Activated CD8-positive, alpha-beta memory T cell treated with anti-CD3 and anti-CD28 coated beads for 4 hours (primary cell): ENCODE results near the gene DPP7.
"Not testable (repeated sequence)": the region's sequence is repeated elsewhere in the genome, so short reads cannot be mapped to it uniquely, and the experiment has no call there.

Experiments used
- DNase-seq, 2 donors: peaks; one replicate each; pipeline ENCODE4 v3.0.0-alpha.2; 2020; ENCODE audit warnings: low read depth in 2 of 2

The DPP7 gene

DNA sequence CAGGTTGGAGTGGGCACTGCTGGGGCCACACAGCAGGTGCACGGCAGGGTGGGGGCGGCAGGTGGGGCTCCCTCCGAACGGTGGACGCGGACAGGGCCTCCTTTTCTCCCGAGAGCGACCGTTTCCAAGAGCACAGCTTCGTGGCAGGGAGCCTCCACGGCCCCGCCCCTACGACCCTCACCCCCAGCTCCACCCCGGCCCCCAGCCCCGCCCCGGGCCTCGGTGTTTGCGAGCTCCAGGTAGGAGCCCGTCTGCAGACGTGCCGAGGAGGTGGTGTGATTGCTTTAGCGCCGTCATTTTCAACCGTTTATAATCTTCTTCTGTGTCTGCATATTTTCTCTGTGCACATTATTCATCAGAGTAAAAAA is 33.2 kb upstream of the DPP7 start:
- DNase-seq, result no peak

DNA sequence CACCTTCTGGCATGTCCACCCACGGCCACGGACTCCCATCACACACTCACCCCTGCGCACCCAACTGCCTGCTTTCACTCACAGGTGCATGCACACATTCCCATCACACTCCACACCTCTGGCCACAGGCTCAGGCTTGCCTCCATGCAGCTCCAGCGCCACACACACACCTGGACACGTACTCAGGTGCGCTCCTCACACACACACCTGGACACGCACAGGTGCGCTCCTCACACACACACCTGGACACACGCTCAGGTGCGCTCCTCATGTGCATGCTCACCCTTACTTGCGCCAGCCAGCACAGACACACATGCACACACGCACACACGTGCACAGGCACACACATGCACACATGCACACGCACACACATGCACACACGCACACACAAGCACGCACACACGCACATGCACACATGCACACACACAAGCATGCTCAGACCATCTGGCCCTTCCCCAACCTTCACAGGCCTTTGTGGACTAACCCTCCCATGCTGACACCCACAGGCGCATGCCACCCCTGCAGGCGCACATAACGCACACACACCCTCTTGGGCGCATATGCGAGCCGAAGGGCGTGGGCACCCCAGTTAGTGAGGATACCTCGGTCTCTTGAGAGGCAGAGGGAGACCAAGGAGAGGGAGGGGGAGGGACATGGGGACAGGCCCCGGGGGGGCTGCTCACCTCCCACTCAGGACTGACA is 32.7 kb upstream of the DPP7 start:
- no peak for DNase-seq

DNA sequence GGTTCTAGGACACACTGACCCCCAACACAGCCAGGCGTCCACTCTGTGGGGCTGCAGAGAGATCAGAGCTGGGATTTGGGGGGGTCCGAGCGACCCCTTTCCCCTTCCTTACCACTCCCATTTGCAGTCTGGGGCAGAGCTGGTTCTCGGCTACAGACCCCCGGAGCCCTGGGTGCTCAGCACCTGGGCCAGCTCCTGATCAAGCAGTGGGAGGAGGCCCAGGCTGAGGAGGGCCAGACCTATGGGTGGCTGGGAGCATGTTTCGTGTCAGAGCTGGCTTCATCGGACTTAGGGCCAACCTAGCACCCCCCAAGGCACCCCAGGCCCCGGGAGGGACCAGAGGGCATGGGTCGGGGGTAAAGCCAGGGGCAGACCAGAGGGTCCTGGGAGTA is 32.0 kb upstream of the DPP7 start:
- no peak for DNase-seq

DNA sequence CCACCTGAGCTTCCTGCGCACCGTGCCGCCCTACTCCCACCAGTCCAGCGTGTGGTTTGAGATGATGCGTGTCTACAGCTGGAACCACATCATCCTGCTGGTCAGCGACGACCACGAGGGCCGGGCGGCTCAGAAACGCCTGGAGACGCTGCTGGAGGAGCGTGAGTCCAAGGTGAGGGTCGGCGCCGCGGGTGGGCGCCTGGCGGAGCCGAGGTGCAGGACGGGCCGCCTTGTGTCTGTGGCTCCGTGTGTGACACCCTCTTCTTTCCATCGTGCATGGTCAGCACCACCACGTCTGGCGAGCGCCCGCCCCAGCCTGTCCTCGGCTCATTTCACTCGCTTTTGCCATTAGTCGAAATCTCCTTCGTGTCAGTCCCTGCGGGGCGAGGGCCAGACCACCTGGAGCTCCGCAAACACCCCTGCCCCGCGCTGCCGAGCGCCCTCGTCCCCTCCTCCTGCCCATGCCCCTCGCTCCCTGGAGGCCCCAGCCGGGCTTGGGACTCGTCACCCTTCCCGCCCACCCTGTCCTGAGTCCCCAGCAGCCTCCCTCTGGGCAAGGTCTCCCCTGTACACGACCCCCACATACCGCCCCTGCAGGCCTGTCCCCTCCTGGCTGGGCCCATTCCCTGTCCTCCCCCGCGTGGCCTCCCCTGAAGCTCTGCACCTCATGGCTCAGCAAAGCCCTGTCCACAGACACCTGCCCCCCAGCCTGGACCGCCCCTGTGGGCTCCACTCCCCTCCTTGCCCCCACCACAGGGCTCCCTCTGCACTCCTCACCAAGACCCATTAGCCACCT is 31.4 kb upstream of the DPP7 start:
- no peak for DNase-seq

DNA sequence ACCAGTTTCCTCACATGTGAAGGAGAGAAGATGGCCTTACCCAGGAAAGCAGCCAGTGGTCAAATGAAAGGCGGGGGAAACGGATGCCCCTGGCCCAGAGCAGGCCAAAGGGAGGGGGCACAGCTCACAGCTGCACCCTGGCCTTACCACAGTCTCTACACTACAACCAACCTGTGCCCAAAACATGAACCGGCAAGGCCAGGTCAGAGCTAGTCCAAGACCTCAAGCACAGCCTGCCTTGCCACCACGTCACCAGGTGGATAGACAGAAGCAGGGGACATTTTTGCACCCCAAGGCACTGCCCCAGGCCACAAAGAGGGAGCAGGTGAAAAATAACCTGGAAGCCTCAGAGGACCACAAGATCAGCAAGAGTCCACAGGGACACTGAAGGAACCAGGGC is 28.9 kb upstream of the DPP7 start:
- DNase-seq, result no peak

DNA sequence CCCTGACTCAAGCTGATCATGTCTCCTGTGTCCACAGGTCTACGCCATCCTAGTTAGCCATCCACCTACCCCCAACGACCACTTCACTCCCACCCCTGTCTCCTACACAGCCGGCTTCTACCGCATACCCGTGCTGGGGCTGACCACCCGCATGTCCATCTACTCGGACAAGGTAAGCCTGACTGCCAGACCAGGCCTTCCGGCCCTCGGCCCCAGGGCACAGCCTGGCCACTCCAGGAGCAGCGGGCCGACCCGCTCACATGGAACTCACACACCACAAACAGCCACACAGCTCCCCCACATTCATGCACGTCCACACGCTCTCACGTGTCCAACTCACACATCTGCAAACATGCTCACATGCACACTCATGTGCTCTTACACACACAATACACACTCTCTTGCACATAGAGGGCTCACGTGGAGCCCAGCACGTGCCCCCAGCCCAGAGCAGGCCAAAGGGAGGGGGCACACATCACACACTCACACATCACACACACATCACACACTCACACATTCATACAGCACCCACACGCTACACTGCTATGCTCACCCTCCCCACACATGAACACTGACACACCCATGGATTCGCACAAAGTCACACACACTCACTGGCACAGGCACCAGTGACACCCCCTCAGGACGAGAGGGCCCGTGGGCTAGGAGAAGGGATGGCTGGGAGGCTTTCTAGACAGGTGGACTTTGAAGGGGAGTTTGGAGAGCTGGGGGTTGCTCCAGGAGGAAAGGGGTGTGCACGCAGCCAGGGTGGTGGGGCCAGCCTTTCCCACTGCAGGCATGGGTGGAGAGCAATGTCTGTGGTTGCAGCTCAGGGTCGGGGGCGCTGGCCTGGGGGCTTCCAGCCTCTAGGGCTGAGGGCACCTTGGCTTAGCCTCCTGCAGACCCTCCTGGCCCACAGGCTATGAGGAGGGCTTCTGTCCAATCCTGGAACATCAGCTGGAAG is 27.7 kb upstream of the DPP7 start:
- no peak for DNase-seq

DNA sequence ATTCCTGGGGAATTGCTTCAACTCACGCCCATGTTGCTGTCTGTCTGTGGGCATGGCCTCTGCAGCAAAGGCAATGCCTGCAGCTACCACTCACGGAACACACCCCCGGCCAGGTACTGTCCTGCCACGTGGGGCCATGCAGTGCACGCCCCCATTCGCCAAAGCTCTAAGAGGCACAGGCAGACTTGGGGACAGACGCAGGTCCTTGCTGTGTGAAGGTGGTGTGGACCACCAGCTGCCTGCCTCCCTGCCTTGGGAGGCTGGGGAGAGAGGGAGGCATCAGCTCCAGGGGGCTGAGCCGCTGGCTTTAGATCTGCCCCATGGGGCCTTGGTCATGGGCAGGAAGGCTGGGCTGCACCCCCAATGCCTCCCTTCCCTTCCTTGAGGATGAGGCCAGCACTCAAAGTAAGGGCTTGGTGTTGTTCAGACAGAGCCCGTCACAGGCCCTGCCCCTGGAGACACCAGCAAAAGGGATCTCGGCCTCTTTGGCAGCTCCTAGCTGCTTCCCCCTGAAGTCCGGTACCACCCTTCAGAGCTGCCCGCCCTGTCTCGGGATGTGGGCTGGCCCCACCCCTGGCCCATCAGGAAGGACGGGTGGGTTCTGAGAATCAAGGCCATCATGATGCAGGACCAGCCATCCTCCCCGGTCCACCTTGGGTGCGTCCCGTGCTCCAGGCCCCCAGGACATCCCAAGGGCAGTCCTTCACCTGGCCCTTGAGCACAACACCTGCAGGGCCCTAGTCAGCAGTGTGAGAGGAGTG is 26.7 kb upstream of the DPP7 start:
- no peak for DNase-seq

DNA sequence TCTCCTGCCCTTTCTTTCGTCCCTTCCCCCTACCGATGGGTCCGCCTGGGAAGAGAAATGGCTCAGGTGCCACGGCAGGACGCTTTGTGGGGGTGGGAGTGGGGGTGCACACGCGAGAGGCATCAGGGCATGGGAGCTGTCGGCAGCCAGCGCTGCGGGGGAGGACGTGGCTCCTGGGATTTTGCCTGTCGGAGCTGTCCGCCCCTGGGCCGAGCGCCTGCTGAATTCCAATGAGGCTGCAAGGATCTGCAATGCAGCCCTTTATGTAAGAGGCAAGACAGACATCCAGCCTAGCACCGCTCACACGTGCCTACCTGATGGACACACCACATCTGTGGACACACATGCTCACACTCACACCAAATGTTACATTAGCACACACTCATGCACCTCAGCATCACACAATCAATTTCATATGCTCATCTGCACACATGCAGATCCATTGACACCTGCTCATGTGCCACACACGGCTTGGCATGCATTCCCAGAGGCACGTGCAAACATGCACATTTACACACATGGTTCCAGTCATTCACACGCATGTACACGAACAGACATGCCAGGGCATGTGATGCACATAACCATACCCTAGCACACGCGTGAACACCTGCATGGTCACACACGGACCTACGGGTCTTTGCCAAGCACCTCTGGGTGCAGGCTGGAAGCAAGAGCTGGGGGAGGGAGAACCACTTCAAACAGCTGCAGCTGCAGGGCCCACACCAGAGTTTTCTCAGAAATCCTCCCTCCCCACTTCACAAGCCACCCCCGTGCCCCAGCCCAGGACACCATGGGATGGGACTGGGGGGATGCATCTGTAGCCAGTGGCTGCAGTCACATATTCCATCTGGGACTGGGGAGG is 25.8 kb upstream of the DPP7 start:
- DNase-seq, result no peak

DNA sequence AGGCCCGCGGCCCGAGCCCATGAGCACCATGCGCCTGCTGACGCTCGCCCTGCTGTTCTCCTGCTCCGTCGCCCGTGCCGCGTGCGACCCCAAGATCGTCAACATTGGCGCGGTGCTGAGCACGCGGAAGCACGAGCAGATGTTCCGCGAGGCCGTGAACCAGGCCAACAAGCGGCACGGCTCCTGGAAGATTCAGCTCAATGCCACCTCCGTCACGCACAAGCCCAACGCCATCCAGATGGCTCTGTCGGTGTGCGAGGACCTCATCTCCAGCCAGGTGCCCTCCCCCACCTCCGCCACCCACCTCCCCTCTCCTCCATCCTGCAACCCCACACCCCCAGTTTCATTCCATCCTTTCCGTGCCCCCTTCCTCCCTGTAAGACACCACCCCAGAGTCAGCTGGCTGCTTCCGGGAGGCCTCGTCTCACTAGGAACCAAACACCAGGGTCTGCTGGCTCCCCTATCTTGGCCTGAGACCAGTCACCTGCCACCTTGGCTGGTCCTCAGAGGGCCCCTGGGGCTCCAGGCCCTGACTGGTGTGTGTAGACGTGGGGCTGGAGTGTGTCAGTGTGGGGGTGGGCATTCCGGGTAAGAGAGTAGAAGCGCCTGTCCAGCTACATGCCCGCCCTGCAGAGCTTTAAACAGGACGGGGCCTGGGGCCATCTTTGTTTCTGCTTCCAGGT is 25.1 kb upstream of the DPP7 start:
- no peak for DNase-seq

DNA sequence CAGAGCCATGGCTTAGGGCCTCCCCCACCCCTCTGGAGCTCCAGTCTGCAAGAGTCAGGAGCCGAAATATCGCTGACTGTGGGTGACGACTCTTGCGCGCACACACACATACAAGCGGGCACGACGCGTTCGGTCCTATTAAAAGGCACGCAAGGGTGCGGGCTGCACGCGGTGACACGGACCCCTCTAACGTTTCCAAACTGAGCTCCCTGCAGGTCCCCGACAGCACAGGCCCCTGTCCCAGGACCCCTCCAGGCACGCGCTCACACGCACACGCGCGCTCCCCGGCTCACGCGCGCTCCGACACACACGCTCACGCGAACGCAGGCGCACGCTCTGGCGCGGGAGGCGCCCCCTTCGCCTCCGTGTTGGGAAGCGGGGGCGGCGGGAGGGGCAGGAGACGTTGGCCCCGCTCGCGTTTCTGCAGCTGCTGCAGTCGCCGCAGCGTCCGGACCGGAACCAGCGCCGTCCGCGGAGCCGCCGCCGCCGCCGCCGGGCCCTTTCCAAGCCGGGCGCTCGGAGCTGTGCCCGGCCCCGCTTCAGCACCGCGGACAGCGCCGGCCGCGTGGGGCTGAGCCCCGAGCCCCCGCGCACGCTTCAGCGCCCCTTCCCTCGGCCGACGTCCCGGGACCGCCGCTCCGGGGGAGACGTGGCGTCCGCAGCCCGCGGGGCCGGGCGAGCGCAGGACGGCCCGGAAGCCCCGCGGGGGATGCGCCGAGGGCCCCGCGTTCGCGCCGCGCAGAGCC is 24.4 kb upstream of the DPP7 start, which contains the start of gene GRIN1:
Gene GRIN1, plus strand, starts transcription at position 433 of the 746 bp plus-strand sequence. CDS start 333 bp downstream, outside the sequence.
- no peak for DNase-seq

DNA sequence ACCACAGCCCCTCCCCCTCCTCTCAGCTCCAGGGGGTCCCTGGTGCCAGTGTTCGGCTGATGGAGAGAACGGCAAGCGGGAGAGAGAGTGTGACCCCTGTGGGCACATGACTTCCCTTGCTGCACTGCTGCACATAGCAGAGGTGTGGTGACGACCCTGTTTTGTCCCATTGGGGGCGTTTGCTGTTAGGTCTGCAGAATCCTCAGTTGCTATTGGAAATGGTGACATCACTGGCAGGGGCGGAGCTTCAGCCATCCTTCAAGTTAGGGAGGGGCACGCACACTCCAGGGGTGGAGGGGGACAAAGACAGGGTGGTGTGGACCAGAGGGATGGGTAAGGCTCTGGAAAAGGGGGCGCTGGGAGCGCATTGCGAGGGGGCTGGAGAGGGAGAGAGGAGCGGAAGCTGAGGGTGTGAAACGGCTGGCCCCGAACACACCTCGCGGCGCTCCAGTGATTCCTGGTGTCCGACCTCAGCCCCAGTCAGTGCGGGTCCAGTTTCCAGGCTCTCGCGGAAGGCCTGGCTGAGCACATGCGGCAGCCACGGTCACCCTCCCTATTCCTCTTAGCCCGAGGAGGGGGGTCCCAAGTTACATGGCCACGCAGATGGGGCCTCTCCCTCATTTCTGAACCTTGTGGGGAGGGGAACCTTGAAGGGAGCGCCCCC is 23.7 kb upstream of the DPP7 start:
- DNase-seq, result no peak

DNA sequence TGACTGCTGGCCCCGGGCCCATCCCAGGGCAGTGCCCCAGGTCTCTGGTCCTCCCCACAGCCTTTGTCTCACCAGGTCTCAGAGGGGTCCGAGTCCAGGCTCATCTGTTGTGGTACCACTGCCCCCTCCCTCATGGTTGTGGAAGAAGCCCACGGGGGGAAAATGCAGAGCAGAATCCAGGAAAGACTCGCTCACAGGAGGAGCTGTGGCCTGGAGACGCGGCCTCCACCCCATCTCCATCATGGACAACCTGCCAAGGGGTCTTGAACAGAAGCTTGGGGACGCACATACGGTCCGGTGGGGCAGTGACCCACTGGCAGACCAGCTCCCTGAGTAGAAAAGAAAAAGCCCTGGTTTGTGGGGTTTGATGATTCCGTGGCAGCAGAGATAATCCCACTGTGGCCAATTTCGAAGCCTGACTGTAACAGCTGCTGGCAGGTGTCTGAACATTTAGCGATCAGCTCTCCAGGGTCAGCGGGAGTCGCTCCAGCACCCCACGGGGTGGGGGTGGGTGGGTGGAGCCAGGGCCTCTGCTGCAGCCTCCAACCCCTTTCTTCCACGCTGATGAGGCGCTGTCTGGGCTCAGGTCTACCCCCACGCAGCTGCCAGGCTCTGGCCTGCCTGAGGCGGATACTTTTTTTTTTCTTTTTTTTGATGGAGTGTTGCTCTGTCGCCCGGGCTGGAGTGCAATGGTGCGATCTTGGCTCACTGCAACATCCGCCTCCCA is 22.5 kb upstream of the DPP7 start:
- no peak for DNase-seq

DNA sequence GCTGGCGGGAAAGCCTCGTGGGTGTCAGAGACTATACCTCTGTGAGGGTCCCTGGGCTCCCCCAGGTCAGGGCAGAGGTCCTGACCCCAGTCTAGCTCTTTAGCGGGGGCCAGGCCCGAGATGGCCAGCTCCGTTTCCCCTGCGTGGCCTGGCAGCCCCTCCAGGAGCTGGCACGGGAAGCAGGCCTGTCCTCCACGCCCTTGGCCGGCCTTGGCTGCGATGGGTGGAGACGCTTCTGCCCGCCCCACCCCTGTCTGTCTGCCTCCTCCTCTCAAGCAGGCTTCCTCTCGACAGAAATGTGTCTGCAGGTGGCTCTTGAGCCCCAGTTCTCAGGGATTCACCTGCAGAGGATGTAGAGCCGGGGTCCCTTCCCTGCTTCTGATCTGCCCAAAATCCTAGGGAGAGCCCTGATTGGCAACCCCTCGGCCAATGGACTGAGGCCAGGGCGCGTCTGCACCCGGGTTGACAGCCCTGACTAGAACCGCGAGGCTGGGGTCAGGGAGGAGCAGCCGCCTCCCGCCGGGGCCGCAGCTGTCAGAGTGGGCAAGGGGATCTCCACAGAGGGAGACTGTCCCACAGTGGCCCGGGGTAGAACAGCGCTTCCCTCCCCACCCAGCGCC is 21.8 kb upstream of the DPP7 start:
- DNase-seq, result no peak

DNA sequence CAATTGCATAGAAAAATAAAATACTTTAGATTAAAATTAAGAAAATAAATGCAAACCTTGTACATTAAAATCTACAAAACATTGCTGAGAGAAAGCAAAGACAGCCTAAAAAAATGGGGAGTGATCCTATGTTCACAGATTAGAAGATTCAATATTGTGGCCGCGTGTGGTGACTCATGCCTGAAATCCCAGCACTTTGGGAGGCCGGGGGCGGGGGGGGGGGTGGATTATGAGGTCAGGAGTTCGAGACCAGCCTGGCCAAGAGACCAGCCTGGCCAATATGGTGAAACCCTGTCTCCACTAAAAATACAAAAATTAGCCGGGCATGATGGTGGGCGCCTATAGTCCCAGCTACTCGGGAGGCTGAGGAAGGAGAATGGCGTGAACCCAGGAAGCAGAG is 20.6 kb upstream of the DPP7 start:
- not testable (repeated sequence) for DNase-seq

DNA sequence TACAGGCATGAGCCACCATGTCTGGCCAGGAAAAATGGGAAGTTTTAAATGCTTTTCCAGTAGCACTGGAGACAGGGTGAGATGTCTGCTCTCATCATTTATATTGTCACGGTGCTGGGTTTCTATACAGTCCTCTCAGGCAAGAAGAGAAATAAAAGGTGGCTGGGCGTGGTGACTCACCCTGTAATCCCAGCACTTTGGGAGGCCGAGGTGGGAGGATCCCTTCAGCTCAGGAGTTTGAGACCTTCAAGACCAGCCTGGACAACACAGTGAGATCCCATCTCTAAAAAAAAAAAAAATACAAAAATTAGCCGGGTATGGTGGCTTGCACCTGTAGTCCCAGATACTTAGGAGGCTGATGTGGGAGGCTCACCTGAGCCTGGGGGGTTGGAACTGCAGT is 19.7 kb upstream of the DPP7 start:
- DNase-seq, result no peak

DNA sequence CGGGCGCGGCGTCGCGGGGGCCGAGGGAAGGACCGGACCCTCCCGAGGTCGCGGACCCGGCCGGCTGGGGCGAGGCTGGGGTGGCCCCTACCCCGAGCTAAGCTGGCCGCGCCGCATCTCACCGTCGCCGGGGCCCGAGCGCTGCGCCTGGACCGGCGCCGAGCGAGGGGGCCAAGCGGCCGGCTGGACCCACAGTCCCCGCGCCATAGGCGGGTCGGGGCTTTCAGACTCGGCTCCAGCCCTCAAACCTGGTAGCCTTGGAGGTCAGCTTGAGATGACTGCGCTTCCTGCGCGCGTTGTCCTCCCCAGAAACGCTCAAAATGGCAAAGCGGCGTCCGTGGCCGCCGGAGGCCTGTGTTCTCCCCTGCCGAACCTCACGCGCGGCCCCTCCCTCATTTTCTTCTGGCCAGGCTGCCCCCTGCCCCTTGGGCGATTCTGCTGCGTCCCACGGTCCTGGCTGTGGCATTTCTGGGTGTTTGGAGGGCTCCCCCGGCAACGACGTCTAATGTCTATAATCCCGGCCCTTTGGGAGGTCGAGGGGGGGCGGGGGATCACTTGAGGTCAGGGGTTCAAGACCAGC is 15.7 kb upstream of the DPP7 start:
- no peak for DNase-seq
